Amniotic epithelial cell (primary cell): Measurements from ENCODE around the gene PDCD2L.
"Not testable (repeated sequence)": the region's sequence is repeated elsewhere in the genome, so short reads cannot be mapped to it uniquely, and the experiment has no call there.

ENCODE experiments used
- DNase-seq: peaks from one replicate; pipeline ENCODE4 v3.0.0-alpha.2; 2010; ENCODE audit warnings: low read depth

PDCD2L gene

GRCh38 chr19:34404109-34404909, at the start of gene PDCD2L:
Gene PDCD2L (plus strand): TSS chr19:34404399. CDS start chr19:34404431, 32 bp downstream.
- DNase-seq, result peak; percentile 76

GRCh38 chr19:34355201-34355600, 49.0 kb upstream of the PDCD2L start:
- DNase-seq, result no peak

- no peak for DNase-seq
Observed at GRCh38 chr19:34356875-34357274, 47.3 kb upstream of the PDCD2L start.

- DNase-seq, result no peak
Observed at GRCh38 chr19:34357431-34357830, 46.8 kb upstream of the PDCD2L start.

- DNase-seq, result peak; percentile 97
Observed at GRCh38 chr19:34359140-34359953, 44.9 kb upstream of the PDCD2L start.

- no peak for DNase-seq
Observed at GRCh38 chr19:34359954-34360315, 44.3 kb upstream of the PDCD2L start.

GRCh38 chr19:34360354-34360909, 43.8 kb upstream of the PDCD2L start:
- DNase-seq, result no peak

- DNase-seq, result no peak
Observed at GRCh38 chr19:34362679-34363069, 41.5 kb upstream of the PDCD2L start.

GRCh38 chr19:34363094-34363493, 41.1 kb upstream of the PDCD2L start:
- no peak for DNase-seq

GRCh38 chr19:34363930-34364329, 40.3 kb upstream of the PDCD2L start:
- DNase-seq, result no peak

GRCh38 chr19:34364462-34364829, 39.8 kb upstream of the PDCD2L start:
- no peak for DNase-seq

- peak; percentile 29 for DNase-seq
Observed at GRCh38 chr19:34364830-34365462, 39.3 kb upstream of the PDCD2L start, which contains the start of gene GPI. Gene GPI (plus strand): TSS chr19:34365196. CDS start chr19:34365267, 71 bp downstream.

GRCh38 chr19:34365463-34366401, 38.5 kb upstream of the PDCD2L start:
- peak; percentile 19 for DNase-seq

- peak; percentile 98 for DNase-seq
Observed at GRCh38 chr19:34366738-34367623, 37.2 kb upstream of the PDCD2L start.

- DNase-seq, result no peak
Observed at GRCh38 chr19:34367624-34367957, 36.6 kb upstream of the PDCD2L start.

- DNase-seq, result no peak
Observed at GRCh38 chr19:34368338-34368737, 35.9 kb upstream of the PDCD2L start.

- DNase-seq, result not testable (repeated sequence)
Observed at GRCh38 chr19:34369166-34369565, 35.0 kb upstream of the PDCD2L start.

- no peak for DNase-seq
Observed at GRCh38 chr19:34370117-34370516, 34.1 kb upstream of the PDCD2L start.

GRCh38 chr19:34370983-34371382, 33.2 kb upstream of the PDCD2L start:
- no peak for DNase-seq

GRCh38 chr19:34373601-34374288, 30.5 kb upstream of the PDCD2L start:
- no peak for DNase-seq
